Testis (tissue), 3 donors: Measurements from ENCODE around the gene SNORC. TPM values are rescaled to one million over a fixed set of nuclear protein-coding genes. Genes with fewer than 3 reads are reported as not detected.

Source experiments
- DNase-seq: peaks from one replicate; pipeline ENCODE4 v3.0.0-alpha.2; 2019
- H3K27ac ChIP-seq, 2 donors: fragments of 200-600 bp; sonication (generic); one replicate each; pipeline ENCODE4 v1.5.1; 2019
- H3K27me3 ChIP-seq: fragments of 200-600 bp; sonication (generic); one replicate; pipeline ENCODE4 v1.5.1; 2019
- H3K36me3 ChIP-seq: fragments of 200-600 bp; sonication (generic); one replicate; pipeline ENCODE4 v1.5.1; 2017; ENCODE audit warnings: low read depth; ENCODE audit errors: missing control alignments
- H3K4me1 ChIP-seq: fragments of 200-600 bp; sonication (generic); one replicate; pipeline ENCODE4 v1.5.1; 2019
- H3K4me3 ChIP-seq, 2 donors: fragments of 200-600 bp; sonication (generic); one replicate each; pipeline ENCODE4 v1.5.1; 2017 to 2019
- H3K9me3 ChIP-seq: fragments of 200-600 bp; sonication (generic); one replicate; pipeline ENCODE4 v1.5.1; 2017
- CTCF ChIP-seq, 3 experiments: fragments of 450-650 bp in 2 of 3; fragments of 200-600 bp in 1 of 3; sonication (generic) in 1 of 3; IDR thresholded peaks; one replicate each; pipeline ENCODE4 v1.5.1; 2016 to 2019; ENCODE audit warnings: antibody characterized with exemption in 3 of 3, mild to moderate bottlenecking in 2 of 3, moderate library complexity in 1 of 3
- POLR2A ChIP-seq: fragments of 450-650 bp; IDR thresholded peaks from one replicate; pipeline ENCODE4 v1.6.1; 2017; ENCODE audit warnings: antibody characterized with exemption, mild to moderate bottlenecking, moderate library complexity
- WGBS, 2 donors: methylation state at CpG; one replicate each; pipeline ENCODE4 v1.1.5; 2018; 5-methylcytosine and 5-hydroxymethylcytosine counted together
- intact Hi-C: fragments of 100-400 bp; cut with DNase I; formaldehyde crosslinking; loops from one replicate; pipeline ENCODE4 v1.15.1; 2023; ENCODE audit warnings: low total_unique reads
- polyA plus RNA-seq: library from polyadenylated mRNA; stranded (reverse); fragments of 350-450 nt; fragmentation: Illumina TruSeq; extraction: RNeasy Lipid Tissue Mini Kit (QIAGEN cat#74804); gene quantifications from one replicate; pipeline ENCODE4 v1.2.3, GENCODE V29; 2014; ENCODE audit warnings: low read depth, low replicate concordance; ENCODE audit not compliant: insufficient read depth
- total RNA-seq, 2 donors: library from RNA; depleted of rRNA; stranded (reverse); fragments of >200 nt; gene quantifications; one replicate each; pipeline ENCODE4 v1.2.3, GENCODE V29; 2016

Gene SNORC
- total and polyA plus RNA-seq, 3 donors from 2014 or later = 7.3 to 15.9 (median 14.5) TPM

DNA sequence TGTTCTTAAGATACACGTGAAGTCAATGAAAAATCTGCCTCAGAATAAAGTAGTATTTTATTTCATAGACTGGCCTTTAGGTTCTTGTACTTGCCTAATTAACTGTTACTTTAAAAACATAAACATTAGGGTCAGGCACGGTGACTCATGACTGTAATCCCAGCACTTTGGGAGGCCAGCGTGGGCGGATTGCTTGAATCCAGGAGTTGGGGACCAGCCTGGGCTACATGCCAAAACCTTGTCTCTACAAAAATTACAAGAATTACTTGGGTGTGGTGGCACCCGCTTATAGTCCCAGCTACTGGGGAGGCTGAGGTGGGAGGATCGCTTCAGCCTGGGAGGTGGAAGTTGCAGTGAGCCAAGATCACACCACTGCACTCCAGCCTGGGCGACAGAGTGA lies 16.0 kb upstream of the SNORC start:
- Histone ChIP-seq H3K9me3 (no peaks in the 10 kb centered on the region), H3K4me1 (peaks cover 21% of the 10 kb centered on the region), H3K27me3 (no peaks in the 10 kb centered on the region), H3K27ac (no peak overlapping the region), H3K36me3 (no peaks in the 10 kb centered on the region), H3K4me3 (no peak overlapping the region)
- 49 to 65% methylated on average over 7 of the region's 7 CpGs for WGBS, 2 donors
- no peak for TF ChIP-seq POLR2A
- TF ChIP-seq CTCF (IDR thresholded peaks at IDR 0.05) = no peak
- intact Hi-C loops = loop anchor here (5.0 kb wide), 1 partner anchor 398 kb away; the partner anchor contains the start of gene ATG16L1
- DNase-seq = peak; percentile 56

DNA sequence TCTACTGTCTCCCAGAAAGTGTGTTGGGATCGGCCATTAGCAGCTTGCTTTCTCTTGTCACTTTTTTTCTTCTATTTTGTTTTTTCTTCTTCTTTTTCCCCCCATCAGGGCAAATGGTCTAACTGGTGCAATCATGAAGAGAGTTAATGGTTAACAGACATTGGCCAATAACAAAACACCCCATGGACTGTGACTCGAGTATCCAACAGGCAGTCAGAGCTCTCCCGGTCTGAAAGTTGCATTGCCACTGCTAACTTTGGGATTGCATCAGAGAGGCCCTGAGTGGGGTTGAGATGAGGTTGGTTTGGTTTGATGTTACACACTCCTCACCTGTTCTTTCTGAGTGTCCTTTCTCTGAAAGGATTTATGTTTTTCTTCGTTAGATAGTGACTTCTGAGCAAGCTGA lies 12.9 kb upstream of the SNORC start:
- no peak for DNase-seq
- WGBS, 2 donors = 77 to 80% methylated on average over 4 of the region's 4 CpGs
- H3K36me3 ChIP-seq = no peaks in the 10 kb centered on the region

DNA sequence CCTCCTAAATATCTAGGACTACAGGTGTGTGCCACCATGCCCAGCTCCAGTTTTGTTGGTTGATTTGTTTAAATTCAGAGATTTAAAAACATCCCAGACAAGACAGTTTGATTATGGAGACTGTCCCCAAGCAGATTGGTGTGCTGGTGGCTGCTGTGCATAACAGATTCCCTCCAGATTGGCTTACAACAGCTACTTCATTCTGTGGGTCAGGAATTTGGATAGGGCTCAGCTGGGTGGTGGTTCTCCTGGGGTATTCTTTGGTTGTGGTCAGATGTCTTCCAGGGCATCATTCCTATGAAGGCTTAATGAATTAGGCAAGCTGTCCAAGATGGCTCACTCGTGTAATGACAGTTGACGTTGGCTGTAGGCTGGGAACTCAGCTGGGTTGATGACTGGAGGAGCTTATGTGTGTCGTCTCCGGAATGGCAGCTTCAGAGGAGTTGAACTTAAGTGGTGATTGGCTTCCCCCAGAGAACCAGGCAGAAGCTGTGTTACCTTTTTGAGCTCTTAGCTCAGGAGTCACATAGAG lies 10.6 kb upstream of the SNORC start:
- H3K9me3 ChIP-seq = no peaks in the 10 kb centered on the region
- intact Hi-C loops = no loop called here
- 86 to 93% methylated on average over 4 of the region's 4 CpGs for WGBS, 2 donors
- no peak for DNase-seq
- TF ChIP-seq CTCF (IDR thresholded peaks at IDR 0.05) = no peak
- TF ChIP-seq POLR2A = no peak
- H3K27me3 ChIP-seq = no peaks in the 10 kb centered on the region
- no peaks in the 10 kb centered on the region for H3K36me3 ChIP-seq
- no peak overlapping the region for H3K27ac ChIP-seq
- H3K4me1 ChIP-seq = peaks cover under 1% of the 10 kb centered on the region
- H3K4me3 ChIP-seq = no peak overlapping the region

More for the DNA sequence above, 12.9 kb upstream of the SNORC start:
- no peaks in the 10 kb centered on the region for H3K27me3 ChIP-seq
- H3K27ac ChIP-seq = no peak overlapping the region
- intact Hi-C loops = no loop called here
- no peaks in the 10 kb centered on the region for H3K9me3 ChIP-seq
- TF ChIP-seq POLR2A = no peak
- no peak for TF ChIP-seq CTCF (IDR thresholded peaks at IDR 0.05)
- H3K4me1 ChIP-seq = peaks cover 13% of the 10 kb centered on the region
- H3K4me3 ChIP-seq = no peak overlapping the region

GRCh38 chr2:232860593-232861241 lies 9.3 kb upstream of the SNORC start:
- H3K36me3 ChIP-seq = no peaks in the 10 kb centered on the region
- H3K27ac ChIP-seq = no peak overlapping the region
- WGBS, 2 donors = 85 to 91% methylated on average over 9 of the region's 9 CpGs
- H3K27me3 ChIP-seq = no peaks in the 10 kb centered on the region
- no peak overlapping the region for H3K4me3 ChIP-seq
- no peaks in the 10 kb centered on the region for H3K4me1 ChIP-seq
- no peaks in the 10 kb centered on the region for H3K9me3 ChIP-seq
- intact Hi-C loops = no loop called here
- DNase-seq = no peak
- TF ChIP-seq POLR2A (no peak), CTCF (IDR thresholded peaks at IDR 0.05) (no peak)

- no peak for TF ChIP-seq CTCF (IDR thresholded peaks at IDR 0.05)
- no peak for TF ChIP-seq POLR2A
- DNase-seq = no peak
- Histone ChIP-seq H3K9me3 (no peaks in the 10 kb centered on the region), H3K4me3 (no peak overlapping the region), H3K27ac (no peak overlapping the region), H3K4me1 (no peaks in the 10 kb centered on the region), H3K36me3 (no peaks in the 10 kb centered on the region), H3K27me3 (no peaks in the 10 kb centered on the region)
- intact Hi-C loops = no loop called here
- 84 to 93% methylated on average over 5 of the region's 5 CpGs for WGBS, 2 donors
Observed at GRCh38 chr2:232861353-232861752, 8.7 kb upstream of the SNORC start.
